HG02885 (cell line): Measurements from ENCODE around the gene NRXN3.

Source experiments
- ATAC-seq: cut with Tn5 transposase; IDR thresholded peaks from one replicate; pipeline ENCODE4 v1.9.1; 2021; ENCODE audit warnings: mild to moderate bottlenecking; ENCODE audit not compliant: unreplicated experiment, poor library complexity

Gene NRXN3

GRCh38 chr14:79157369-79157768 is 987.2 kb downstream of the NRXN3 start:
- no peak for ATAC-seq

GRCh38 chr14:79161571-79161970 is 991.4 kb downstream of the NRXN3 start:
- ATAC-seq: no peak

GRCh38 chr14:79162833-79163232 is 992.7 kb downstream of the NRXN3 start:
- ATAC-seq: no peak

- no peak for ATAC-seq
These were observed 995.4 kb downstream of the NRXN3 start for GRCh38 chr14:79165471-79166090.

- no peak for ATAC-seq
These were observed 996.0 kb downstream of the NRXN3 start for GRCh38 chr14:79166171-79166570.

- ATAC-seq: no peak
These were observed 997.8 kb downstream of the NRXN3 start for GRCh38 chr14:79167957-79168356.

- ATAC-seq: no peak
These were observed 1005.5 kb downstream of the NRXN3 start for GRCh38 chr14:79175671-79176070.

GRCh38 chr14:79177106-79177505 is 1006.9 kb downstream of the NRXN3 start:
- no peak for ATAC-seq

- no peak for ATAC-seq
These were observed 1008.5 kb downstream of the NRXN3 start for GRCh38 chr14:79178719-79179118.

- ATAC-seq: no peak
These were observed 1009.8 kb downstream of the NRXN3 start for GRCh38 chr14:79179985-79180384.

- no peak for ATAC-seq
These were observed 1010.5 kb downstream of the NRXN3 start for GRCh38 chr14:79180656-79181055.

- no peak for ATAC-seq
These were observed 1016.4 kb downstream of the NRXN3 start for GRCh38 chr14:79186523-79186922.

- no peak for ATAC-seq
These were observed 1023.7 kb downstream of the NRXN3 start for GRCh38 chr14:79193689-79194477.

- no peak for ATAC-seq
These were observed 1026.0 kb downstream of the NRXN3 start for GRCh38 chr14:79196216-79196615.

- no peak for ATAC-seq
These were observed 1027.3 kb downstream of the NRXN3 start for GRCh38 chr14:79197516-79197915.

GRCh38 chr14:79199217-79199616 is 1029.0 kb downstream of the NRXN3 start:
- ATAC-seq: no peak

GRCh38 chr14:79201564-79202207 is 1031.5 kb downstream of the NRXN3 start:
- no peak for ATAC-seq

GRCh38 chr14:79204591-79204990 is 1034.4 kb downstream of the NRXN3 start:
- no peak for ATAC-seq

- no peak for ATAC-seq
These were observed 1039.2 kb downstream of the NRXN3 start for GRCh38 chr14:79209418-79209817.

- ATAC-seq: no peak
These were observed 1055.6 kb downstream of the NRXN3 start for GRCh38 chr14:79225815-79226214.

GRCh38 chr14:79229383-79229909 is 1059.3 kb downstream of the NRXN3 start:
- ATAC-seq: no peak
